ENCODE results near the gene AP2M1. TPM values are rescaled to one million over a fixed set of nuclear protein-coding genes. Genes with fewer than 3 reads are reported as not detected.

Gene AP2M1
- polyA plus RNA-seq, 1 of the 3 experiments (the other 2 are of a cell fraction) = 759 TPM

DNA sequence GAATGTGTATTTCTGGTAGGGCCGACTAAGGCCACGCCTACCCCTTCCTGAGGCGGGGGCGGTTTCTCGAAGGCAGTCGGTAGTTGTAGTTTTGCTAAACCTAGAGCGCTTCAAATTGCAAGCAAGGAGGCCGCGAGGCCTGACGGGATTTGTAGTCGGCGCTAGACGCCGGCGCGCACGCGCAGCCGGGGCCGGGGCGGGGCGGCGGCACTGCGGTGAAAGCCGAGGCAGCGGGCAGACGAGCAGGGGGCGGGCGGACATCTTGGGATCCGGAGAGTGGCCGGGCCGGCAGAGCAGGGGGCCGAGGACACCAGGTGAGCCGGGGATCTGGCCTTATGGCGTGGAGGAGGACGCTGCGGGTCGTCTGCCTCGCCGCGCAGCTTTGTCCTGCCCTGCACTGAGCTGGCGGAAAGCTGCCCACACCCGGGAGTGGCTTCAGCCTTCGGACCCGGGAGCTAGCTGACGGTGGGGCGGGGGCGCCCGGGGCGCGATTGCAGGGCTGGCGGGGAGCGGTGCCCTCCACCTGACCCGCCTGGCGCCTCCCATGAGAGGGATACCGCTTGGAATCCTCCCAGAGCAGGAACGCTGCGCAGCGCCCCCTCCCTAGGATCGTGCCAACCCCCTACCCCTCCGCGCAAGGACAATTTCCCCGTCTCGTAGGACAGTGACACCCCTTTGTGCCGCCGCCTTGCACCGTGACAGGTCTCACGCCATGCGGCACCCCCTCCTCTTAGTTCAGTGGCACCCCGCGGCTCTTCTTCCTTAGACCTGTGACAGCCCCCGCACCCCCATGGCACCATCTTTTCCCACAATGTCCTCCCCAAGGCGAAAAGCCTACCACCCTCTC lies at the start of gene AP2M1 (continued):
- TF ChIP-seq, protein P1, sequence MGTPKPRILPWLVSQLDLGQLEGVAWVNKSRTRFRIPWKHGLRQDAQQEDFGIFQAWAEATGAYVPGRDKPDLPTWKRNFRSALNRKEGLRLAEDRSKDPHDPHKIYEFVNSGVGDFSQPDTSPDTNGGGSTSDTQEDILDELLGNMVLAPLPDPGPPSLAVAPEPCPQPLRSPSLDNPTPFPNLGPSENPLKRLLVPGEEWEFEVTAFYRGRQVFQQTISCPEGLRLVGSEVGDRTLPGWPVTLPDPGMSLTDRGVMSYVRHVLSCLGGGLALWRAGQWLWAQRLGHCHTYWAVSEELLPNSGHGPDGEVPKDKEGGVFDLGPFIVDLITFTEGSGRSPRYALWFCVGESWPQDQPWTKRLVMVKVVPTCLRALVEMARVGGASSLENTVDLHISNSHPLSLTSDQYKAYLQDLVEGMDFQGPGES (IDR thresholded peaks at IDR 0.05; ENCODE audit: low read depth, low read length) = no peak
- TF ChIP-seq SMC3 (IDR thresholded peaks at IDR 0.05; ENCODE audit: low read depth, low read length) (no peak), RFX5 (IDR thresholded peaks at IDR 0.05; ENCODE audit: low read length) (no peak)
- TF ChIP-seq, protein P2, sequence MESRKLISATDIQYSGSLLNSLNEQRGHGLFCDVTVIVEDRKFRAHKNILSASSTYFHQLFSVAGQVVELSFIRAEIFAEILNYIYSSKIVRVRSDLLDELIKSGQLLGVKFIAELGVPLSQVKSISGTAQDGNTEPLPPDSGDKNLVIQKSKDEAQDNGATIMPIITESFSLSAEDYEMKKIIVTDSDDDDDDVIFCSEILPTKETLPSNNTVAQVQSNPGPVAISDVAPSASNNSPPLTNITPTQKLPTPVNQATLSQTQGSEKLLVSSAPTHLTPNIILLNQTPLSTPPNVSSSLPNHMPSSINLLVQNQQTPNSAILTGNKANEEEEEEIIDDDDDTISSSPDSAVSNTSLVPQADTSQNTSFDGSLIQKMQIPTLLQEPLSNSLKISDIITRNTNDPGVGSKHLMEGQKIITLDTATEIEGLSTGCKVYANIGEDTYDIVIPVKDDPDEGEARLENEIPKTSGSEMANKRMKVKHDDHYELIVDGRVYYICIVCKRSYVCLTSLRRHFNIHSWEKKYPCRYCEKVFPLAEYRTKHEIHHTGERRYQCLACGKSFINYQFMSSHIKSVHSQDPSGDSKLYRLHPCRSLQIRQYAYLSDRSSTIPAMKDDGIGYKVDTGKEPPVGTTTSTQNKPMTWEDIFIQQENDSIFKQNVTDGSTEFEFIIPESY (IDR thresholded peaks at IDR 0.05; ENCODE audit: borderline replicate concordance, low read depth) = peak; percentile 81; the same call in 1 of the 2 replicates
- TF ChIP-seq, protein P3, sequence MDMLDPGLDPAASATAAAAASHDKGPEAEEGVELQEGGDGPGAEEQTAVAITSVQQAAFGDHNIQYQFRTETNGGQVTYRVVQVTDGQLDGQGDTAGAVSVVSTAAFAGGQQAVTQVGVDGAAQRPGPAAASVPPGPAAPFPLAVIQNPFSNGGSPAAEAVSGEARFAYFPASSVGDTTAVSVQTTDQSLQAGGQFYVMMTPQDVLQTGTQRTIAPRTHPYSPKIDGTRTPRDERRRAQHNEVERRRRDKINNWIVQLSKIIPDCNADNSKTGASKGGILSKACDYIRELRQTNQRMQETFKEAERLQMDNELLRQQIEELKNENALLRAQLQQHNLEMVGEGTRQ (IDR thresholded peaks at IDR 0.05; ENCODE audit: borderline replicate concordance, low read depth, low read length) = no peak

DNA sequence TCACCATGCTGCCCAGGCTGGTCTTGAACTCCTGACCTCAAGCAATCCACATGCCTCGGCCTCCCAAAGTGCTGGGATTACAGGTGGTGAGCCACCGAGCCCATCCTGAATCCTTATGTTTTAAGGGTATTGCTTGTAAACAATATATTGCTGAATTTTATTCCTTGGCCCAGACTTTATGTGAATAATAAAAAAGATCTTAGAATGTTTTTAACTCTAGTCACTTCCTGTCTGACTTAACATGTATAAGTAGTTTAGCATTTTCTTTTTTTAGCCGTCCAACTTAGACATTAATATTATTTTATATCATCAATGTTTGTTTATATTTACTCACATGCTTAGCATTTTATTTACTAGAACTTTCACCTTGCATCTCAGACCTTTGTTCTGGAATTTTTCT lies 48.6 kb upstream of the AP2M1 start:
- WGBS (ENCODE audit: low lambda C conversion rate) = 73% methylated on average over 3 of the region's 3 CpGs
- ChIA-PET CTCF (no interaction called here), POLR2A (no interaction called here)

More for the DNA sequence above, 48.6 kb upstream of the AP2M1 start:
- H3K9me3 ChIP-seq = no peaks in the 10 kb centered on the region
- H3K9ac ChIP-seq = no peak overlapping the region
- no peak for DNase-seq
- H2AFZ ChIP-seq (ENCODE audit: low read depth) = no peak overlapping the region
- H3K36me3 ChIP-seq (replicated peaks in 1 of 2; ENCODE audit: control insufficient read depth in 1 of 2, insufficient read depth in 2 of 2, low read length in 1 of 2) = no peaks in the 10 kb centered on the region
- H3K4me3 ChIP-seq (ENCODE audit: low read depth in 2 of 2, low read length in 1 of 2) = no peak overlapping the region
- no peak overlapping the region; a peak in 1 of 4 replicates for H3K27ac ChIP-seq (ENCODE audit: low read depth in 2 of 2, low read length in 1 of 2)
- no peaks in the 10 kb centered on the region for H3K4me1 ChIP-seq (ENCODE audit: control insufficient read depth in 1 of 2, insufficient read depth in 2 of 2, low read depth in 1 of 2, low read length in 1 of 2)
- 0 out of 2 replicates have a peak overlapping the region, but pooled peaks have one; percentile 33 for H3K4me2 ChIP-seq
- no peaks in the 10 kb centered on the region for H3K27me3 ChIP-seq (ENCODE audit: insufficient read depth)
- no peaks in the 10 kb centered on the region for H3K9me2 ChIP-seq
- no peaks in the 10 kb centered on the region for H4K20me1 ChIP-seq (ENCODE audit: insufficient read depth)
- no peak for TF ChIP-seq RFX5 (IDR thresholded peaks at IDR 0.05; ENCODE audit: low read length)
- TF ChIP-seq RCOR1 (IDR thresholded peaks at IDR 0.05; ENCODE audit: low read length) = no peak
- no peak for TF ChIP-seq GABPA (IDR thresholded peaks at IDR 0.05; ENCODE audit: low read depth)
- no peak for TF ChIP-seq TAF1 (IDR thresholded peaks at IDR 0.05; ENCODE audit: borderline replicate concordance, low read depth, low read length)
- TF ChIP-seq SMC3 (IDR thresholded peaks at IDR 0.05; ENCODE audit: low read depth, low read length) = no peak
- TF ChIP-seq RAD21 (IDR thresholded peaks at IDR 0.05; ENCODE audit: low read length) = no peak
- no peak for TF ChIP-seq CHD2 (IDR thresholded peaks at IDR 0.05; ENCODE audit: low read length, partially characterized antibody)
- TF ChIP-seq, protein P4, sequence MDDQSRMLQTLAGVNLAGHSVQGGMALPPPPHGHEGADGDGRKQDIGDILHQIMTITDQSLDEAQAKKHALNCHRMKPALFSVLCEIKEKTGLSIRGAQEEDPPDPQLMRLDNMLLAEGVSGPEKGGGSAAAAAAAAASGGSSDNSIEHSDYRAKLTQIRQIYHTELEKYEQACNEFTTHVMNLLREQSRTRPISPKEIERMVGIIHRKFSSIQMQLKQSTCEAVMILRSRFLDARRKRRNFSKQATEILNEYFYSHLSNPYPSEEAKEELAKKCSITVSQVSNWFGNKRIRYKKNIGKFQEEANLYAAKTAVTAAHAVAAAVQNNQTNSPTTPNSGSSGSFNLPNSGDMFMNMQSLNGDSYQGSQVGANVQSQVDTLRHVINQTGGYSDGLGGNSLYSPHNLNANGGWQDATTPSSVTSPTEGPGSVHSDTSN (IDR thresholded peaks at IDR 0.05) = no peak
- TF ChIP-seq FOSL2 (IDR thresholded peaks at IDR 0.05; ENCODE audit: borderline replicate concordance, low read depth) = no peak
- TF ChIP-seq ELF1 (IDR thresholded peaks at IDR 0.05) = no peak
- TF ChIP-seq MEF2A (IDR thresholded peaks at IDR 0.05; ENCODE audit: borderline replicate concordance, low read depth) = no peak
- TF ChIP-seq, protein P5, sequence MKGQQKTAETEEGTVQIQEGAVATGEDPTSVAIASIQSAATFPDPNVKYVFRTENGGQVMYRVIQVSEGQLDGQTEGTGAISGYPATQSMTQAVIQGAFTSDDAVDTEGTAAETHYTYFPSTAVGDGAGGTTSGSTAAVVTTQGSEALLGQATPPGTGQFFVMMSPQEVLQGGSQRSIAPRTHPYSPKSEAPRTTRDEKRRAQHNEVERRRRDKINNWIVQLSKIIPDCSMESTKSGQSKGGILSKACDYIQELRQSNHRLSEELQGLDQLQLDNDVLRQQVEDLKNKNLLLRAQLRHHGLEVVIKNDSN (IDR thresholded peaks at IDR 0.05; ENCODE audit: borderline replicate concordance, low read depth) = no peak
- TF ChIP-seq NRF1 (IDR thresholded peaks at IDR 0.05; ENCODE audit: low read depth, low read length) = no peak
- no peaks in the 10 kb centered on the region for H3K79me2 ChIP-seq (ENCODE audit: insufficient read depth)
- no peaks in the 10 kb centered on the region for H3F3A ChIP-seq (replicated peaks; ENCODE audit: insufficient read depth)

Measured in SK-N-SH (cell line).